ENCODE results near the gene MC1R.

The MC1R gene

GRCh38 chr16:89890886-89891657 lies 27.6 kb upstream of the MC1R start:
- no peak for DNase-seq (ENCODE audit: low spot score)
- in situ Hi-C loops (cut with MboI; ENCODE audit: low pct_unique_long_range_greater_than_20kb, low sequenced_read_pairs, unreplicated experiment), result no loop called here
- TF ChIP-seq CTCF (IDR thresholded peaks at IDR 0.05; ENCODE audit: extremely low read depth, insufficient read depth, missing control alignments), result no peak

- no peak for DNase-seq (ENCODE audit: low spot score)
- no peak for TF ChIP-seq CTCF (IDR thresholded peaks at IDR 0.05; ENCODE audit: extremely low read depth, insufficient read depth, missing control alignments)
- in situ Hi-C loops (cut with MboI; ENCODE audit: low pct_unique_long_range_greater_than_20kb, low sequenced_read_pairs, unreplicated experiment), result no loop called here
These were observed 26.5 kb upstream of the MC1R start for GRCh38 chr16:89892055-89892630.

DNA sequence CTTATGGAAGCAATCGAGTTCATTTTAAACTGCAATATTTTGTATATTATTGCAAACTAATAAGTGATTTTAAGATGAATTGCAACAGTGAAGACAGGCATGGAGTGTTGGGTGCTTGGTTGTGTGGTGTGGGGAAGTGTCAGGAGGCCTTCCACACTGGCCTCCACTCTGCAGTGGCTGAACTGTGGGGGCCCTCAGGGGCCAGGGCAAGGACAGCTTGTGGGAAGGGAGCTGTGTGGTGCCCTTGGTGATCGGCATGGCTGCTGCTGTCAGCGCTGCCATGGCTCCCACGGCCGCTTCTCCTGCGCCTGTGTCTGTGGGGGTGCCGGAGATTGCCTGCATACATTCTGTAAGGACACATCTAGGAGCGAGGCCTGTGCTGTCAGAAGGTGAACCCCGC lies 26.0 kb upstream of the MC1R start:
- in situ Hi-C loops (cut with MboI; ENCODE audit: low pct_unique_long_range_greater_than_20kb, low sequenced_read_pairs, unreplicated experiment), result no loop called here
- TF ChIP-seq CTCF (IDR thresholded peaks at IDR 0.05; ENCODE audit: extremely low read depth, insufficient read depth, missing control alignments), result no peak
- no peak for DNase-seq (ENCODE audit: low spot score)

GRCh38 chr16:89893642-89894548 lies 24.8 kb upstream of the MC1R start:
- no peak for DNase-seq (ENCODE audit: low spot score)
- no peak for TF ChIP-seq CTCF (IDR thresholded peaks at IDR 0.05; ENCODE audit: extremely low read depth, insufficient read depth, missing control alignments)
- in situ Hi-C loops (cut with MboI; ENCODE audit: low pct_unique_long_range_greater_than_20kb, low sequenced_read_pairs, unreplicated experiment), result no loop called here

DNA sequence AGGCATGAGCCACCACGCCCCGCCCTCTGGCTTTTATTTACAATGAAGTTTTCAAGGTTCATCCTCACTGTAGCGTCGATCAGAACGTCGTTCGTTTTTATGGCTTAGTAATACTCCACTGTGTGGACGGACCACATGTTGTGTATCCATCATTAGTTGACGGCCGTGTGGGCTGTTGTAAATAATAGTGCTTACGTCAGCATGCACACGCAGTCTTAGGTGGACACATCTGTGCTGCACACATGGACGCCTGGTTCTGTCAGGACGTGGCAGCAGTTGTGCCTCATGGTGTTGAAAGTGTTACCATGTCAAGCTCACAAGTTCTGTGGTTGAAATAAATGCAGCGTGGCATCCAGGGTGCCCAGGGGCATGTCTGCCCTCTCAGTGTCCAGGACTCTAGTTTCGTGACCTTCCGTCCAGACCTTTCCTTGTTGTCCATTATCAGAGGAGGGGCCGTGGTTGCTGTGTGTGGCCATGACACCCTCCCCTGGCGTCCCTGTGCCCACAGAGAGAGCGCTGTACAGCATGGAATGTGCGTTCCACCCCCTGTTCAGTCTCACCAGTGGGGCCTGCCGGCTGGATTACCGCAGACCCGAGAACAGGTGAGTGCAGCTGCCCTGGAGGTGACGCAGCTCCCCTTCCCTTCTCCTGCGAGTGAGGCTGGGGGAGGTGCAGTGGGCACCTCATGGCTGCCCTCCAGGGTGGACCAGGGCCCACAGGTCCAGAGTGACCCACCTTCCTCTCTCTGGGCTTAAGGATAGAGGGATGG lies 23.0 kb upstream of the MC1R start:
- no peak for TF ChIP-seq CTCF (IDR thresholded peaks at IDR 0.05; ENCODE audit: extremely low read depth, insufficient read depth, missing control alignments)
- in situ Hi-C loops (cut with MboI; ENCODE audit: low pct_unique_long_range_greater_than_20kb, low sequenced_read_pairs, unreplicated experiment), result no loop called here
- DNase-seq (ENCODE audit: low spot score), result no peak

GRCh38 chr16:89897204-89897603 lies 21.5 kb upstream of the MC1R start:
- TF ChIP-seq CTCF (IDR thresholded peaks at IDR 0.05; ENCODE audit: extremely low read depth, insufficient read depth, missing control alignments), result no peak
- in situ Hi-C loops (cut with MboI; ENCODE audit: low pct_unique_long_range_greater_than_20kb, low sequenced_read_pairs, unreplicated experiment), result no loop called here
- DNase-seq (ENCODE audit: low spot score), result no peak

Data from GM13977 (cell line).